ENCODE measurements around the gene TMEM184B. TPM values are rescaled to one million over a fixed set of nuclear protein-coding genes. Genes with fewer than 3 reads are reported as not detected.
A peak's percentile ranks its signal among the peaks of the same experiment; 100 is the strongest.

TMEM184B gene
- total RNA-seq, 3 donors from 2014 or later (not counting 1 experiment from before 2014, with no cell fraction given): 58.1 to 72.5 (median 68.6) TPM

- H3K27ac Mint-ChIP-seq: peak overlapping the region in 1 of 2 donors; percentile 46
Measured at GRCh38 chr22:38233427-38233826, 39.4 kb downstream of the TMEM184B start.

GRCh38 chr22:38232196-38232595, 40.6 kb downstream of the TMEM184B start:
- Mint-ChIP-seq H3K4me3 (no peak overlapping the region), H3K9me3 (no peaks in the 10 kb centered on the region), H3K36me3 (no peaks in the 10 kb centered on the region), H3K4me1 (peaks cover 20 to 35% of the 10 kb centered on the region in 2 donors), H3K27me3 (ENCODE audit: low read depth in 2 of 2) (no peaks in the 10 kb centered on the region), H3K27ac (peak overlapping the region in 1 of 2 donors; percentile 78)
- peaks cover 14% of the 10 kb centered on the region for H3K36me3 ChIP-seq (ENCODE audit: control insufficient read depth, insufficient read depth, low read length)
- H3K27me3 ChIP-seq (ENCODE audit: control insufficient read depth, insufficient read depth, low read length): no peaks in the 10 kb centered on the region
- H3K4me1 ChIP-seq (ENCODE audit: control insufficient read depth, insufficient read depth, low read length): peaks cover 35% of the 10 kb centered on the region
- intact Hi-C loops (cut with micrococcal nuclease): no loop called here
- WGBS (ENCODE audit: insufficient coverage): 89% methylated on average over 8 of the region's 8 CpGs
- H3K9me3 ChIP-seq (ENCODE audit: control insufficient read depth, insufficient read depth, low read length): no peaks in the 10 kb centered on the region
- H3K4me3 ChIP-seq (ENCODE audit: low read length): no peak overlapping the region
- TF ChIP-seq CTCF (IDR thresholded peaks at IDR 0.05): no peak
- ATAC-seq (no peak), DNase-seq (no peak)
- H3K27ac ChIP-seq (ENCODE audit: low read length): no peak overlapping the region

More at GRCh38 chr22:38233427-38233826, 39.4 kb downstream of the TMEM184B start:
- Mint-ChIP-seq H3K4me1 (peaks cover 18 to 32% of the 10 kb centered on the region in 2 donors), H3K4me3 (no peak overlapping the region), H3K36me3 (no peaks in the 10 kb centered on the region), H3K27me3 (ENCODE audit: low read depth in 2 of 2) (no peaks in the 10 kb centered on the region), H3K9me3 (no peaks in the 10 kb centered on the region)
- no peak overlapping the region for H3K4me3 ChIP-seq (ENCODE audit: low read length)
- no peak for DNase-seq
- intact Hi-C loops (cut with micrococcal nuclease): no loop called here
- ATAC-seq: no peak
- H3K4me1 ChIP-seq (ENCODE audit: control insufficient read depth, insufficient read depth, low read length): peaks cover 28% of the 10 kb centered on the region
- no peak for TF ChIP-seq CTCF (IDR thresholded peaks at IDR 0.05)
- peaks cover 14% of the 10 kb centered on the region for H3K36me3 ChIP-seq (ENCODE audit: control insufficient read depth, insufficient read depth, low read length)
- H3K27me3 ChIP-seq (ENCODE audit: control insufficient read depth, insufficient read depth, low read length): no peaks in the 10 kb centered on the region
- no peaks in the 10 kb centered on the region for H3K9me3 ChIP-seq (ENCODE audit: control insufficient read depth, insufficient read depth, low read length)
- WGBS (ENCODE audit: insufficient coverage): 91% methylated on average over 6 of the region's 6 CpGs
- H3K27ac ChIP-seq (ENCODE audit: low read length): no peak overlapping the region

GRCh38 chr22:38230916-38231315, 41.9 kb downstream of the TMEM184B start:
- H3K36me3 ChIP-seq (ENCODE audit: control insufficient read depth, insufficient read depth, low read length): peaks cover 16% of the 10 kb centered on the region
- H3K27ac ChIP-seq (ENCODE audit: low read length): peak overlapping the region; percentile 76
- peak overlapping the region; percentile 4 for H3K4me3 Mint-ChIP-seq
- H3K9me3 ChIP-seq (ENCODE audit: control insufficient read depth, insufficient read depth, low read length): no peaks in the 10 kb centered on the region
- DNase-seq (no peak), ATAC-seq (peak in 1 of 3 donors; percentile 20)
- no peak for TF ChIP-seq CTCF (IDR thresholded peaks at IDR 0.05)
- no peaks in the 10 kb centered on the region for H3K36me3 Mint-ChIP-seq
- 60% methylated on average over 9 of the region's 9 CpGs for WGBS (ENCODE audit: insufficient coverage)
- H3K4me3 ChIP-seq (ENCODE audit: low read length): no peak overlapping the region
- no peaks in the 10 kb centered on the region for H3K27me3 Mint-ChIP-seq (ENCODE audit: low read depth in 2 of 2)
- intact Hi-C loops (cut with micrococcal nuclease): loop anchor here (1.0 kb wide), 2 partner anchors 117 to 179 kb away; no protein-coding TSS in a partner anchor
- H3K27me3 ChIP-seq (ENCODE audit: control insufficient read depth, insufficient read depth, low read length): no peaks in the 10 kb centered on the region
- H3K9me3 Mint-ChIP-seq: no peaks in the 10 kb centered on the region
- H3K27ac Mint-ChIP-seq: peak overlapping the region; percentile 90 to 92
- H3K4me1 ChIP-seq (ENCODE audit: control insufficient read depth, insufficient read depth, low read length): peaks cover 35% of the 10 kb centered on the region
- peaks cover 20 to 35% of the 10 kb centered on the region in 2 donors for H3K4me1 Mint-ChIP-seq
